Endodermal cell (in vitro differentiated cells): ENCODE results near the gene TBC1D22B. TPM values are rescaled to one million over a fixed set of nuclear protein-coding genes. Genes with fewer than 3 reads are reported as not detected.
"Not testable (repeated sequence)": the region's sequence is repeated elsewhere in the genome, so short reads cannot be mapped to it uniquely, and the experiment has no call there.

Experiments
- DNase-seq: peaks from one replicate; pipeline ENCODE4 v3.0.0-alpha.2; 2017
- H3K27ac ChIP-seq: 2 replicates; pipeline ENCODE4 v1.5.1; 2013; ENCODE audit warnings: mild to moderate bottlenecking, low read depth, low read length, moderate library complexity
- H3K27me3 ChIP-seq: 2 replicates; pipeline ENCODE4 v1.6.1; 2013; ENCODE audit warnings: mild to moderate bottlenecking, low read length, moderate library complexity; ENCODE audit not compliant: insufficient read depth, control insufficient read depth, poor library complexity, severe bottlenecking
- H3K36me3 ChIP-seq: 2 replicates; pipeline ENCODE4 v1.7.0; 2013; ENCODE audit warnings: mild to moderate bottlenecking, low read length, moderate library complexity; ENCODE audit not compliant: control insufficient read depth, insufficient read depth
- H3K4me1 ChIP-seq: one replicate; pipeline ENCODE4 v1.7.0; 2013; ENCODE audit warnings: low read length; ENCODE audit not compliant: control insufficient read depth, insufficient read depth
- H3K4me3 ChIP-seq: 2 replicates; pipeline ENCODE4 v1.5.1; 2013; ENCODE audit warnings: mild to moderate bottlenecking, low read length, moderate library complexity
- H3K9ac ChIP-seq: 2 replicates; pipeline ENCODE4 v1.6.1; 2013; ENCODE audit warnings: mild to moderate bottlenecking, low read length, moderate library complexity; ENCODE audit not compliant: poor library complexity, severe bottlenecking; ENCODE audit errors: extremely low read depth
- H3K9me3 ChIP-seq: 2 replicates; pipeline ENCODE4 v1.6.1; 2013; ENCODE audit warnings: mild to moderate bottlenecking, low read length, moderate library complexity; ENCODE audit not compliant: control insufficient read depth
- H3K27ac Mint-ChIP-seq: 2 replicates; pipeline ENCODE4 v1.8.0; 2020; ENCODE audit warnings: mixed read lengths
- H3K27me3 Mint-ChIP-seq: 2 replicates; pipeline ENCODE4 v1.8.0; 2021; ENCODE audit warnings: mild to moderate bottlenecking, mixed read lengths; ENCODE audit not compliant: insufficient read depth
- H3K36me3 Mint-ChIP-seq: 2 replicates; pipeline ENCODE4 v1.8.0; 2020; ENCODE audit warnings: low read depth, mixed read lengths
- H3K4me1 Mint-ChIP-seq: 2 replicates; pipeline ENCODE4 v1.8.0; 2020; ENCODE audit warnings: mixed read lengths
- H3K4me3 Mint-ChIP-seq: 2 replicates; pipeline ENCODE4 v1.8.0; 2020; ENCODE audit warnings: mild to moderate bottlenecking, moderate library complexity, mixed read lengths
- H3K9me3 Mint-ChIP-seq: 2 replicates; pipeline ENCODE4 v1.8.0; 2020; ENCODE audit warnings: mild to moderate bottlenecking, mixed read lengths
- CTCF ChIP-seq: fragments of 200-600 bp; sonication (generic); conservative IDR thresholded peaks from 2 replicates; pipeline ENCODE4 v1.5.0; 2021; ENCODE audit warnings: antibody characterized with exemption, mild to moderate bottlenecking
- WGBS, 2 experiments: methylation state at CpG; one replicate each; pipeline versions ENCODE4 v1.1.5 to v1.1.7; 2013; ENCODE audit warnings: missing lambda C conversion rate in 2 of 2, mixed read lengths in 1 of 2; ENCODE audit not compliant: insufficient coverage in 1 of 2, insufficient read length in 1 of 2; 5-methylcytosine and 5-hydroxymethylcytosine counted together
- total RNA-seq, 2 donors: library from RNA; stranded (reverse); fragmentation: NEBNext Ultra II Directional in 1 of 2; extraction: Animal tissue kit (Norgen Biotek cat#: 25700) in 1 of 2; gene quantifications; 2 replicates in 1 of 2; 3 replicates in 1 of 2; pipeline ENCODE4 v1.2.1, GENCODE V29; 2021

The TBC1D22B gene
- total RNA-seq, 2 donors from 2014 or later, result 13.8 to 20.1 TPM

- Histone ChIP-seq H3K36me3 (peaks cover 85% of the 10 kb centered on the region), H3K9ac (no peak overlapping the region), H3K4me1 (no peaks in the 10 kb centered on the region), H3K27me3 (no peaks in the 10 kb centered on the region), H3K9me3 (peaks cover 6% of the 10 kb centered on the region), H3K27ac (no peak overlapping the region), H3K4me3 (no peak overlapping the region)
- Mint-ChIP-seq H3K4me3 (no peak overlapping the region), H3K4me1 (no peaks in the 10 kb centered on the region), H3K9me3 (no peaks in the 10 kb centered on the region), H3K27me3 (no peaks in the 10 kb centered on the region), H3K36me3 (peaks cover 65% of the 10 kb centered on the region), H3K27ac (no peak overlapping the region)
- DNase-seq, result no peak
- 92 to 94% methylated on average over 3 of the region's 3 CpGs for WGBS, 2 experiments
- TF ChIP-seq CTCF, result no peak
Observed at GRCh38 chr6:37289931-37290330, 32.4 kb downstream of the TBC1D22B start.

- DNase-seq, result no peak
- H3K27ac Mint-ChIP-seq, result no peak overlapping the region
- no peaks in the 10 kb centered on the region for H3K4me1 Mint-ChIP-seq
- peaks cover 63% of the 10 kb centered on the region for H3K36me3 Mint-ChIP-seq
- H3K27me3 ChIP-seq, result no peaks in the 10 kb centered on the region
- peaks cover 74% of the 10 kb centered on the region for H3K36me3 ChIP-seq
- H3K27me3 Mint-ChIP-seq, result no peaks in the 10 kb centered on the region
- H3K9me3 Mint-ChIP-seq, result no peaks in the 10 kb centered on the region
- no peak overlapping the region for H3K4me3 Mint-ChIP-seq
- no peak overlapping the region for H3K9ac ChIP-seq
- H3K9me3 ChIP-seq, result peaks cover 19% of the 10 kb centered on the region
- no peak for TF ChIP-seq CTCF
- H3K27ac ChIP-seq, result no peak overlapping the region
- H3K4me1 ChIP-seq, result no peaks in the 10 kb centered on the region
- no peak overlapping the region for H3K4me3 ChIP-seq
Observed at GRCh38 chr6:37293426-37293825, 35.9 kb downstream of the TBC1D22B start.

- not testable (repeated sequence) for H3K4me1 Mint-ChIP-seq, H3K27ac Mint-ChIP-seq, DNase-seq, H3K4me3 Mint-ChIP-seq, H3K4me1 ChIP-seq, H3K9ac ChIP-seq, H3K9me3 Mint-ChIP-seq, H3K27me3 ChIP-seq, H3K4me3 ChIP-seq, H3K27me3 Mint-ChIP-seq, H3K27ac ChIP-seq
- Histone ChIP-seq H3K36me3 (peaks cover 50% of the 10 kb centered on the region), H3K9me3 (peaks cover 19% of the 10 kb centered on the region)
- peaks cover 40% of the 10 kb centered on the region for H3K36me3 Mint-ChIP-seq
Observed at GRCh38 chr6:37297637-37298036, 40.1 kb downstream of the TBC1D22B start.

DNA sequence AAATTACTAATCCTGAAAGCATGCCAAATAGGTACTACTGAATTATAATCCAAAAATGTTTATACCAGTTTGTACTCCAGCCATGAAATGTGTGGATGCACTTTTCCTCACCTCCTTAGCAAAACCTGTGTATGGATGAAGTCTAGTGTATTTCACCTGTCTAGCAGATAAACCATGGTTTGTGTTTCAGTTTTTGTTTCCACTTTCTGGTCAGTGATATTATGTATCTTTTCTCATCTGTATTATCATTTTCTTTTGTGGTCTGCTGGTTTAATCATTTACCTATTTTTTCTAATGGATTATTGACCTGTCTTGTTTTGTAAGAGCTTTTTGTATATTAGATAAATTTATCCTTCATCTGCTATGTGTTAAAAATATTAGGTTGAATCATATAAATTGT lies 41.4 kb downstream of the TBC1D22B start:
- no peak overlapping the region for H3K4me3 ChIP-seq
- H3K9me3 ChIP-seq, result peaks cover 19% of the 10 kb centered on the region
- H3K9me3 Mint-ChIP-seq, result no peaks in the 10 kb centered on the region
- H3K9ac ChIP-seq, result no peak overlapping the region
- no peak for DNase-seq
- peaks cover 4% of the 10 kb centered on the region for H3K4me1 ChIP-seq
- H3K36me3 ChIP-seq, result peaks cover 53% of the 10 kb centered on the region
- H3K27me3 ChIP-seq, result no peaks in the 10 kb centered on the region
- H3K27ac Mint-ChIP-seq, result no peak overlapping the region
- peaks cover 5% of the 10 kb centered on the region for H3K4me1 Mint-ChIP-seq
- H3K27me3 Mint-ChIP-seq, result no peaks in the 10 kb centered on the region
- no peak for TF ChIP-seq CTCF
- peaks cover 31% of the 10 kb centered on the region for H3K36me3 Mint-ChIP-seq
- no peak overlapping the region for H3K27ac ChIP-seq
- H3K4me3 Mint-ChIP-seq, result no peak overlapping the region
